H1 (cell line): ENCODE data around the gene RDH5. TPM values are rescaled to one million over a fixed set of nuclear protein-coding genes. Genes with fewer than 3 reads are reported as not detected.

Experiments used
- ASH2L ChIP-seq: fragments of 200-600, 300-600 bp; sonication (generic); IDR thresholded peaks from one replicate; pipeline ENCODE4 v1.7.1; 2017; ENCODE audit warnings: low read length
- ATF2 ChIP-seq: IDR thresholded peaks from 2 replicates; pipeline ENCODE4 v1.6.1; 2012; ENCODE audit warnings: low read length, inconsistent platforms
- BCL11A ChIP-seq, 2 experiments: IDR thresholded peaks; one replicate each; pipeline ENCODE4 v1.6.1; 2011; ENCODE audit warnings: low read depth in 2 of 2, low read length in 2 of 2, mild to moderate bottlenecking in 2 of 2
- CREB1 ChIP-seq: IDR thresholded peaks from 2 replicates; pipeline ENCODE4 v1.6.1; 2012; ENCODE audit warnings: inconsistent platforms
- CTBP2 ChIP-seq: IDR thresholded peaks from 2 replicates; pipeline ENCODE4 v1.7.0; 2011; ENCODE audit warnings: borderline replicate concordance, mild to moderate bottlenecking, moderate library complexity, mixed read lengths, low read length; ENCODE audit not compliant: insufficient read depth, insufficient read length
- EZH2 ChIP-seq: fragments of 200-600 bp; sonication (generic); IDR thresholded peaks from 2 replicates; pipeline ENCODE4 v1.7.1; 2012; ENCODE audit warnings: low read depth, mild to moderate bottlenecking, moderate library complexity, low read length, inconsistent platforms; ENCODE audit not compliant: severe bottlenecking
- JUND ChIP-seq: IDR thresholded peaks from 2 replicates; pipeline ENCODE4 v1.6.1; 2011; ENCODE audit warnings: mild to moderate bottlenecking, improper control_type of control experiment, low read length
- KDM1A ChIP-seq: fragments of 200-600, 300-600 bp; sonication (generic); IDR thresholded peaks from 2 replicates; pipeline ENCODE4 v1.7.1; 2016; ENCODE audit warnings: mild to moderate bottlenecking, low read length, borderline replicate concordance
- NANOG ChIP-seq: IDR thresholded peaks from 2 replicates; pipeline ENCODE4 v1.6.1; 2011; ENCODE audit warnings: low read length, low read depth, mild to moderate bottlenecking, inconsistent platforms; ENCODE audit not compliant: insufficient read depth, poor library complexity, severe bottlenecking
- PHF8 ChIP-seq: fragments of 200-600 bp; sonication (generic); conservative IDR thresholded peaks from 2 replicates; pipeline ENCODE4 v1.7.1; 2012; ENCODE audit warnings: low read depth, mild to moderate bottlenecking, inconsistent platforms, low read length, moderate library complexity
- POLR2AphosphoS5 ChIP-seq: IDR thresholded peaks from 2 replicates; pipeline ENCODE4 v1.6.1; 2011; ENCODE audit warnings: low read depth, low read length
- RAD21 ChIP-seq, 2 experiments: IDR thresholded peaks in 1 of 2; conservative IDR thresholded peaks in 1 of 2; 2 replicates each; pipeline ENCODE4 v1.6.1; 2011; ENCODE audit warnings: low read depth in 2 of 2, low read length in 2 of 2, improper control_type of control experiment in 1 of 2, inconsistent platforms in 1 of 2, mild to moderate bottlenecking in 1 of 2, moderate library complexity in 1 of 2
- RBBP5 ChIP-seq: IDR thresholded peaks from 2 replicates; pipeline ENCODE4 v1.7.1; 2012; ENCODE audit warnings: low read depth, mild to moderate bottlenecking, inconsistent platforms, low read length, moderate library complexity, borderline replicate concordance
- RFX5 ChIP-seq: IDR thresholded peaks from 2 replicates; pipeline ENCODE4 v1.6.1; 2011; ENCODE audit warnings: low read depth, low read length, improper control_type of control experiment, borderline replicate concordance
- RXRA ChIP-seq: IDR thresholded peaks from 2 replicates; pipeline ENCODE4 v1.6.1; 2011; ENCODE audit warnings: low read depth, mild to moderate bottlenecking, low read length, moderate library complexity; ENCODE audit not compliant: insufficient read depth
- SAP30 ChIP-seq: fragments of 300-600 bp; sonication (generic); IDR thresholded peaks from 2 replicates; pipeline ENCODE4 v1.7.1; 2012; ENCODE audit warnings: low read length, moderate library complexity, mild to moderate bottlenecking, inconsistent platforms; ENCODE audit not compliant: insufficient read depth, insufficient replicate concordance
- SIRT6 ChIP-seq: IDR thresholded peaks from one replicate; pipeline ENCODE4 v1.7.1; 2012; ENCODE audit warnings: low read length, inconsistent platforms
- TAF1 ChIP-seq: IDR thresholded peaks from 2 replicates; pipeline ENCODE4 v1.6.1; 2011; ENCODE audit warnings: mild to moderate bottlenecking, low read depth, low read length
- TCF12 ChIP-seq: IDR thresholded peaks from 2 replicates; pipeline ENCODE4 v1.6.1; 2011; ENCODE audit warnings: low read depth, mild to moderate bottlenecking, low read length
- USF2 ChIP-seq: IDR thresholded peaks from 2 replicates; pipeline ENCODE4 v1.6.1; 2011; ENCODE audit warnings: low read length, improper control_type of control experiment
- polyA plus RNA-seq, 7 experiments: library from polyadenylated mRNA; depleted of rRNA in 3 of 7; stranded (reverse) in 5 of 7; unstranded in 2 of 7; fragments of >200 nt in 5 of 7; fragments of 200-250 nt in 2 of 7; gene quantifications; 1 replicate in 5 of 7; 2 replicates in 1 of 7; 4 replicates in 1 of 7; pipeline versions ENCODE4 v1.2.1 to v1.2.3, GENCODE V29; 2011 to 2013; ENCODE audit warnings: missing spikeins in 2 of 7, mixed read lengths in 2 of 7
- total RNA-seq: library from RNA; stranded (reverse); fragmentation: NEBNext Ultra II Directional; extraction: Animal tissue kit (Norgen Biotek cat#: 25700); gene quantifications from 2 replicates; pipeline ENCODE4 v1.2.1, GENCODE V29; 2021

RDH5 gene
- total and polyA plus RNA-seq, 2 of the 8 experiments (the other 6 are each of a cell fraction or from before 2014, with no cell fraction given), result 4.2 to 6.0 TPM

GRCh38 chr12:55715833-55716581 lies 4.2 kb upstream of the RDH5 start, which contains the start of gene BLOC1S1 (continued):
- TF ChIP-seq RBBP5 (peak; percentile 69; the same call in 1 of the 2 replicates), USF2 (peak; percentile 100), RFX5 (no peak), SAP30 (peak; percentile 93), ATF2 (no peak), POLR2AphosphoS5 (peak; percentile 57), BCL11A (IDR thresholded peaks at IDR 0.05; ENCODE audit: low read depth in 2 of 2, low read length in 2 of 2) (no peak), NANOG (peak; percentile 83), SIRT6 (no peak), RAD21 (IDR thresholded peaks at IDR 0.05 in 1 of 2, conservative IDR thresholded peaks at IDR 0.05 in 1 of 2; ENCODE audit: low read depth in 2 of 2, low read length in 2 of 2) (no peak), JUND (no peak), RXRA (0 out of 2 replicates have a peak, but pooled peaks have one; percentile 47), ASH2L (peak; percentile 89), CREB1 (no peak; the same call in 1 of the 2 replicates), CTBP2 (no peak), KDM1A (no peak), TAF1 (peak; percentile 60), PHF8 (peak; percentile 92), EZH2 (no peak), TCF12 (no peak)
